Ovary (tissue), 9 donors: ENCODE measurements around the gene JAG1. TPM values are rescaled to one million over a fixed set of nuclear protein-coding genes. Genes with fewer than 3 reads are reported as not detected.

Source experiments
- DNase-seq, 5 donors: peaks; one replicate each; pipeline ENCODE4 v3.0.0-alpha.2; 2019 to 2020
- H3K27ac ChIP-seq, 2 donors: fragments of 200-600 bp; one replicate each; pipeline versions ENCODE4 v1.5.1 to v1.8.0; 2019 to 2022
- H3K27me3 ChIP-seq: fragments of 200-600 bp; one replicate; pipeline ENCODE4 v1.8.0; 2022
- H3K36me3 ChIP-seq: fragments of 200-600 bp; sonication (generic); one replicate; pipeline ENCODE4 v1.5.1; 2019
- H3K4me1 ChIP-seq: one replicate; pipeline ENCODE4 v1.8.1; 2013; ENCODE audit warnings: mild to moderate bottlenecking, moderate library complexity; ENCODE audit not compliant: insufficient read depth
- H3K4me3 ChIP-seq: fragments of 200-600 bp; sonication (generic); one replicate; pipeline ENCODE4 v1.5.1; 2017
- H3K9me3 ChIP-seq, 2 donors: fragments of 200-600 bp in 1 of 2; sonication (generic) in 1 of 2; one replicate each; pipeline versions ENCODE4 v1.5.1 to v1.8.1; 2013 to 2019; ENCODE audit warnings: mild to moderate bottlenecking in 1 of 2, moderate library complexity in 1 of 2
- EP300 ChIP-seq: sonication (generic); formaldehyde crosslinking; IDR thresholded peaks from one replicate; pipeline ENCODE4 v1.6.1; 2017; ENCODE audit warnings: antibody characterized with exemption
- POLR2A ChIP-seq: fragments of 450-650 bp; IDR thresholded peaks from one replicate; pipeline ENCODE4 v1.6.1; 2017; ENCODE audit warnings: antibody characterized with exemption, mild to moderate bottlenecking, moderate library complexity
- WGBS, 3 donors: extraction: QIAGEN DNeasy Blood & Tissue Kit in 1 of 3; methylation state at CpG; one replicate each; pipeline versions ENCODE4 v1.1.5 to v1.1.7; 2013 to 2017; 5-methylcytosine and 5-hydroxymethylcytosine counted together
- intact Hi-C, 4 donors: fragments of 100-400 bp; cut with DNase I; formaldehyde crosslinking; loops; one replicate each; pipeline versions ENCODE4 v1.11.0 to v1.15.1; 2022 to 2023
- polyA plus RNA-seq, 2 donors: library from polyadenylated mRNA; stranded (reverse); fragments of 200-250 nt in 1 of 2; fragments of 350-450 nt in 1 of 2; fragmentation: Illumina TruSeq in 1 of 2; extraction: RNeasy Lipid Tissue Mini Kit (QIAGEN cat#74804) in 1 of 2; gene quantifications; one replicate each; pipeline ENCODE4 v1.2.3, GENCODE V29; 2013 to 2014
- total RNA-seq, 7 donors: library from RNA; depleted of rRNA in 2 of 7; stranded (reverse); fragments of >200 nt in 2 of 7; fragmentation: NEBNext Ultra II Directional in 3 of 7; extraction: Animal tissue kit (Norgen Biotek cat#: 25700) in 3 of 7; gene quantifications; one replicate each; pipeline versions ENCODE4 v1.1.0 to v1.2.4, GENCODE V29; 2016 to 2023
- TF ChIP-seq, protein P1 (sequence below), 3 donors: fragments of 450-650 bp in 2 of 3; fragments of 200-600 bp in 1 of 3; IDR thresholded peaks; one replicate each; pipeline versions ENCODE4 v1.5.1 to v1.8.0; 2016 to 2022; ENCODE audit warnings: antibody characterized with exemption in 3 of 3, mild to moderate bottlenecking in 1 of 3
- donor health status: DM: no; HTN: no; CAD: no; lungs with moderate emphysema.
- donor health status: DM: no; HTN: no; CAD: no.
- donor health status: Bipolar disorder and iron deficiency.
- donor health status: DM: yes; HTN: yes; CAD: no.
- donor health status: DM: no; HTN: no; CAD: no.
- donor health status: DM: yes; HTN: yes; CAD: no.

JAG1 gene
- total and polyA plus RNA-seq, 9 donors, result 27.1 to 69.7 (median 41.0) TPM

DNA sequence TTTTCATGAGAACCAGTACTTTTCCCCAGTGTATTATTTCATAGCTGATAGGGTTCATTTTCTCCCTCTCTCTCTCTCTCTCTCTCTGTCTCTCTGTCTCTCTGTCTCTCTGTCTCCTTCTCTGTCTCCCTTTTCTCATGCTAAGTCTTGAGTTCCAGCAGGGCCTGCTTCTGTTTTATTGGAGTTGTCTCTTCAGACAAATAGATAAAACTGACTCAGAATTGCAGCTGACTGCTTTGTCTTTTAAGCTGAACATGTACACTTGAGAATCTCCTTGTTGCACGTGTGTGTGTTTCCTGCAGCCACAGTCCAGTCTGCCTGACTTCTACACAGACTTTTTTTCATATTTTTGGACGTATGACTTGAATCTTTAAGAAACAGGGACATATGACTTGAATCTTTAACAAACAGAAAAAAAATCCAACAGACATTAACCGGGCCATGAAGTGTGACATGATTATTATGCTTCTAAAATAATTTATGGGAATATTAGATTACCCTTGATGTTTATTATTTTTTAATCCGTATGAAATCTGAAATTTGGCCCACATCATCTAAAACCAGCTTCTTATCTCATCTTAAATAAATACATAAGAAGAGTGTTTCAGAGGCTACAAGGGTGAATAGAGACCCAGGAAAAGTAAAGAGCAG, 71.5 kb downstream of the JAG1 start:
- no peaks in the 10 kb centered on the region for H3K9me3 ChIP-seq
- no peaks in the 10 kb centered on the region for H3K36me3 ChIP-seq
- no peak overlapping the region for H3K4me3 ChIP-seq
- no peaks in the 10 kb centered on the region for H3K27me3 ChIP-seq
- DNase-seq, result no peak
- intact Hi-C loops, result no loop called here
- H3K27ac ChIP-seq, result no peak overlapping the region
- TF ChIP-seq, protein P1, sequence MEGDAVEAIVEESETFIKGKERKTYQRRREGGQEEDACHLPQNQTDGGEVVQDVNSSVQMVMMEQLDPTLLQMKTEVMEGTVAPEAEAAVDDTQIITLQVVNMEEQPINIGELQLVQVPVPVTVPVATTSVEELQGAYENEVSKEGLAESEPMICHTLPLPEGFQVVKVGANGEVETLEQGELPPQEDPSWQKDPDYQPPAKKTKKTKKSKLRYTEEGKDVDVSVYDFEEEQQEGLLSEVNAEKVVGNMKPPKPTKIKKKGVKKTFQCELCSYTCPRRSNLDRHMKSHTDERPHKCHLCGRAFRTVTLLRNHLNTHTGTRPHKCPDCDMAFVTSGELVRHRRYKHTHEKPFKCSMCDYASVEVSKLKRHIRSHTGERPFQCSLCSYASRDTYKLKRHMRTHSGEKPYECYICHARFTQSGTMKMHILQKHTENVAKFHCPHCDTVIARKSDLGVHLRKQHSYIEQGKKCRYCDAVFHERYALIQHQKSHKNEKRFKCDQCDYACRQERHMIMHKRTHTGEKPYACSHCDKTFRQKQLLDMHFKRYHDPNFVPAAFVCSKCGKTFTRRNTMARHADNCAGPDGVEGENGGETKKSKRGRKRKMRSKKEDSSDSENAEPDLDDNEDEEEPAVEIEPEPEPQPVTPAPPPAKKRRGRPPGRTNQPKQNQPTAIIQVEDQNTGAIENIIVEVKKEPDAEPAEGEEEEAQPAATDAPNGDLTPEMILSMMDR (IDR thresholded peaks at IDR 0.05), result no peak
- TF ChIP-seq POLR2A (no peak), EP300 (no peak)
- 61 to 72% (median 68%) methylated on average over 4 of the region's 4 CpGs for WGBS, 3 donors
- H3K4me1 ChIP-seq, result peaks cover 4% of the 10 kb centered on the region

DNA sequence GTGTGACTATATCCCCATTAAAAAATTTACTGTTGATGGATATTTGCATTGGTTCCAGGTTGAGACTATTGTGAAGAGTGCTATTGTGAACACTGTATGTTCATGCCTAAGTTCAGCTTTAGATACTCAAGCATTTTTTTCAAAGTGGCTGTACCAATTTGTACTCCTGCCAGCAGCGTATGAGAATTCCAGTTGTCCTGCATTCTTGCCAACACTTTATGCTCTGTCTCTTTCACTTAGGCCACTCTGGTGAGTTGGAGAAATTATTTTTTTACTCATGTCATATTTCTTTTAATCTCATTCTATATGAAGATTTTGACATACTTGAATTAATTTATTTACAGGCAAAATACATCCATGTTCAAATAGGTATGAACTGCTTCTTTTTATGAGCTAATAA, 76.2 kb downstream of the JAG1 start:
- DNase-seq, result no peak
- Histone ChIP-seq H3K36me3 (no peaks in the 10 kb centered on the region), H3K4me1 (no peaks in the 10 kb centered on the region), H3K4me3 (no peak overlapping the region), H3K9me3 (no peaks in the 10 kb centered on the region), H3K27ac (no peak overlapping the region), H3K27me3 (no peaks in the 10 kb centered on the region)
- 92 to 97% (median 94%) methylated on average over 1 of the region's 1 CpG for WGBS, 3 donors
- intact Hi-C loops, result no loop called here
- TF ChIP-seq EP300 (no peak), POLR2A (no peak)
- TF ChIP-seq, protein P1 (IDR thresholded peaks at IDR 0.05), result no peak

DNA sequence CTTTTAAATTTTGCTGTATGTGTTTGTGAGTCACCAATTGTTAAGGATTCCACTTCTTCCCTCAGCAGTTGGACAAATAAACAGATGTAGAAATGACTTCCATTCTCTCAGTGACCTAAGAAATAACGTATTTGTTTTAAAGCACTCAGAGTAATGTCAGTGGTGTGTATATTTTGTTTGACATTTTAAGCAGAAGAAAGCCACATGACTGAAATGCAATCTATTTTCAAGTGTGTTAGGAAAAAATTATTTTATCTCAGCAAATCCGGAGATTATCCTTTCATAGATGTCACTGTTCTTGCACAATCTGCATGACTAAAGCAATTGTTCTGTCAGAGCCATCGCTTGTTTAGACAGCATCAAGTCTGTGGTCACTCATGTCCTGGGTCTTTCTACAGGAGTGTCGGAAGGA, 77.1 kb downstream of the JAG1 start:
- no peaks in the 10 kb centered on the region for H3K4me1 ChIP-seq

DNA sequence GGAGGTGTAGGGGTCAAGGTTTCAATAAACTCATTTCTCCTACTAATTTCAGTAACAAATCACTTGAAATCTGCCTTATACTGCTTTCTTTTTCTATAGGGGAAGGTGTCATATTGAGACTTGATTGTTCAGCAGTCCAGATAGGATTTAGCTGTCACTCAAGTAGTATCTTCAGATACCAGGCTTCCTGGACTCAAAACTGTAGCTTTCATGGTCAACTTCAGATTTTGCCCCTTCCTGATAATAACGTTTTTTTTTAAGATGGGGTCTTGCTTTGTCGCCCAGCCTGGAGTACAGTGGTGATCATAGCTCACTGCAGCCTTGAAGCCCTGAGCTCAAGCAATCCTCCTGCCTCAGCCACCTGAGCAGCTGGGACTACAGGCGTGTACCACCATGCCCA, 77.8 kb downstream of the JAG1 start:
- 84 to 89% (median 84%) methylated on average over 3 of the region's 3 CpGs for WGBS, 3 donors
- no peak for DNase-seq
- Histone ChIP-seq H3K27ac (no peak overlapping the region), H3K27me3 (no peaks in the 10 kb centered on the region), H3K4me1 (no peaks in the 10 kb centered on the region), H3K36me3 (no peaks in the 10 kb centered on the region), H3K9me3 (no peaks in the 10 kb centered on the region), H3K4me3 (no peak overlapping the region)
- intact Hi-C loops, result no loop called here
- TF ChIP-seq, protein P1 (IDR thresholded peaks at IDR 0.05), result no peak
- TF ChIP-seq POLR2A (no peak), EP300 (no peak)

More for the DNA sequence above, 77.1 kb downstream of the JAG1 start:
- H3K4me3 ChIP-seq, result no peak overlapping the region
- H3K36me3 ChIP-seq, result no peaks in the 10 kb centered on the region
- no peak overlapping the region for H3K27ac ChIP-seq
- TF ChIP-seq POLR2A (no peak), EP300 (no peak)
- TF ChIP-seq, protein P1 (IDR thresholded peaks at IDR 0.05), result no peak
- H3K27me3 ChIP-seq, result no peaks in the 10 kb centered on the region
- 70 to 80% (median 75%) methylated on average over 4 of the region's 4 CpGs for WGBS, 3 donors
- no peak for DNase-seq
- no peaks in the 10 kb centered on the region for H3K9me3 ChIP-seq
- intact Hi-C loops, result no loop called here
